ENCODE measurements around the gene NDUFAF5.

Gene NDUFAF5

GRCh38 chr20:13793001-13793400 is 8.2 kb downstream of the NDUFAF5 start:
- H3K27ac Mint-ChIP-seq = no peak overlapping the region
- peaks cover 91% of the 10 kb centered on the region for H3K36me3 Mint-ChIP-seq

GRCh38 chr20:13794667-13795066 is 9.8 kb downstream of the NDUFAF5 start:
- H3K4me1 Mint-ChIP-seq = peaks cover 16% of the 10 kb centered on the region
- no peak overlapping the region for H3K27ac Mint-ChIP-seq
- peaks cover 91% of the 10 kb centered on the region for H3K36me3 Mint-ChIP-seq
- ATAC-seq (no peak), DNase-seq (ENCODE audit: low spot score in 2 of 2) (no peak)
- H3K4me3 Mint-ChIP-seq = no peak overlapping the region
- no peaks in the 10 kb centered on the region for H3K9me3 Mint-ChIP-seq

More at GRCh38 chr20:13793001-13793400, 8.2 kb downstream of the NDUFAF5 start:
- no peak overlapping the region for H3K4me3 Mint-ChIP-seq
- DNase-seq (ENCODE audit: low spot score in 2 of 2) = no peak
- no peak for ATAC-seq
- H3K4me1 Mint-ChIP-seq = peaks cover 17% of the 10 kb centered on the region
- H3K9me3 Mint-ChIP-seq = no peaks in the 10 kb centered on the region

- Mint-ChIP-seq H3K9me3 (no peaks in the 10 kb centered on the region), H3K4me1 (no peaks in the 10 kb centered on the region), H3K4me3 (no peak overlapping the region), H3K27ac (no peak overlapping the region), H3K36me3 (peaks cover 99% of the 10 kb centered on the region)
- DNase-seq (ENCODE audit: low spot score in 2 of 2) (no peak), ATAC-seq (no peak)
Observed at GRCh38 chr20:13799040-13799439, 14.2 kb downstream of the NDUFAF5 start.

- Mint-ChIP-seq H3K36me3 (peaks cover 99% of the 10 kb centered on the region), H3K4me1 (no peaks in the 10 kb centered on the region), H3K4me3 (no peak overlapping the region), H3K9me3 (no peaks in the 10 kb centered on the region), H3K27ac (peak overlapping the region; percentile 8)
- no peak for DNase-seq (ENCODE audit: low spot score in 2 of 2)
- ATAC-seq = no peak
Observed at GRCh38 chr20:13799974-13800373, 15.1 kb downstream of the NDUFAF5 start.

GRCh38 chr20:13800728-13801134 is 15.9 kb downstream of the NDUFAF5 start:
- H3K9me3 Mint-ChIP-seq = no peaks in the 10 kb centered on the region
- ATAC-seq (no peak), DNase-seq (ENCODE audit: low spot score in 2 of 2) (no peak)
- no peak overlapping the region for H3K4me3 Mint-ChIP-seq
- H3K27ac Mint-ChIP-seq = no peak overlapping the region
- no peaks in the 10 kb centered on the region for H3K4me1 Mint-ChIP-seq
- peaks cover 99% of the 10 kb centered on the region for H3K36me3 Mint-ChIP-seq

- DNase-seq (ENCODE audit: low spot score in 2 of 2) (no peak), ATAC-seq (no peak)
- Mint-ChIP-seq H3K4me1 (no peaks in the 10 kb centered on the region), H3K36me3 (peaks cover 29% of the 10 kb centered on the region), H3K27ac (no peak overlapping the region), H3K4me3 (no peak overlapping the region), H3K9me3 (no peaks in the 10 kb centered on the region)
Observed at GRCh38 chr20:13809373-13809772, 24.5 kb downstream of the NDUFAF5 start.

GRCh38 chr20:13809855-13810254 is 25.0 kb downstream of the NDUFAF5 start:
- no peak overlapping the region for H3K27ac Mint-ChIP-seq
- H3K36me3 Mint-ChIP-seq = peaks cover 29% of the 10 kb centered on the region
- H3K9me3 Mint-ChIP-seq = no peaks in the 10 kb centered on the region
- ATAC-seq = no peak
- no peak for DNase-seq (ENCODE audit: low spot score in 2 of 2)
- H3K4me1 Mint-ChIP-seq = no peaks in the 10 kb centered on the region
- no peak overlapping the region for H3K4me3 Mint-ChIP-seq

GRCh38 chr20:13810446-13810845 is 25.6 kb downstream of the NDUFAF5 start:
- DNase-seq (ENCODE audit: low spot score in 2 of 2) = no peak
- Mint-ChIP-seq H3K9me3 (no peaks in the 10 kb centered on the region), H3K4me1 (no peaks in the 10 kb centered on the region), H3K27ac (no peak overlapping the region), H3K4me3 (no peak overlapping the region), H3K36me3 (peaks cover 28% of the 10 kb centered on the region)
- no peak for ATAC-seq

GRCh38 chr20:13813910-13814309 is 29.1 kb downstream of the NDUFAF5 start:
- ATAC-seq (no peak), DNase-seq (ENCODE audit: low spot score in 2 of 2) (no peak)
- no peaks in the 10 kb centered on the region for H3K9me3 Mint-ChIP-seq
- no peak overlapping the region for H3K27ac Mint-ChIP-seq
- H3K4me1 Mint-ChIP-seq = peaks cover 6% of the 10 kb centered on the region
- no peak overlapping the region for H3K4me3 Mint-ChIP-seq
- peaks cover 60% of the 10 kb centered on the region for H3K36me3 Mint-ChIP-seq

GRCh38 chr20:13814672-13815071 is 29.8 kb downstream of the NDUFAF5 start:
- Mint-ChIP-seq H3K4me3 (no peak overlapping the region), H3K9me3 (no peaks in the 10 kb centered on the region), H3K36me3 (peaks cover 61% of the 10 kb centered on the region), H3K4me1 (peaks cover 6% of the 10 kb centered on the region), H3K27ac (no peak overlapping the region)
- ATAC-seq (no peak), DNase-seq (ENCODE audit: low spot score in 2 of 2) (no peak)

GRCh38 chr20:13816757-13817156 is 31.9 kb downstream of the NDUFAF5 start:
- Mint-ChIP-seq H3K9me3 (no peaks in the 10 kb centered on the region), H3K27ac (peak overlapping the region; percentile 61), H3K36me3 (peaks cover 61% of the 10 kb centered on the region), H3K4me3 (no peak overlapping the region), H3K4me1 (peaks cover 6% of the 10 kb centered on the region)
- DNase-seq (ENCODE audit: low spot score in 2 of 2) (no peak), ATAC-seq (peak; percentile 40)

GRCh38 chr20:13817342-13817741 is 32.5 kb downstream of the NDUFAF5 start:
- no peak for DNase-seq (ENCODE audit: low spot score in 2 of 2)
- Mint-ChIP-seq H3K4me3 (no peak overlapping the region), H3K27ac (peak overlapping the region; percentile 61), H3K9me3 (no peaks in the 10 kb centered on the region), H3K4me1 (peaks cover 6% of the 10 kb centered on the region), H3K36me3 (peaks cover 61% of the 10 kb centered on the region)
- no peak for ATAC-seq

- ATAC-seq (peak; percentile 70), DNase-seq (ENCODE audit: low spot score in 2 of 2) (no peak)
- H3K27ac Mint-ChIP-seq = no peak overlapping the region
- H3K4me1 Mint-ChIP-seq = peaks cover 6% of the 10 kb centered on the region
- H3K36me3 Mint-ChIP-seq = peaks cover 40% of the 10 kb centered on the region
- no peaks in the 10 kb centered on the region for H3K9me3 Mint-ChIP-seq
- no peak overlapping the region for H3K4me3 Mint-ChIP-seq
Observed at GRCh38 chr20:13819885-13820645, 35.2 kb downstream of the NDUFAF5 start.

GRCh38 chr20:13821876-13822275 is 37.0 kb downstream of the NDUFAF5 start:
- Mint-ChIP-seq H3K27ac (no peak overlapping the region), H3K4me1 (peaks cover 6% of the 10 kb centered on the region), H3K36me3 (peaks cover 22% of the 10 kb centered on the region), H3K4me3 (no peak overlapping the region), H3K9me3 (no peaks in the 10 kb centered on the region)
- ATAC-seq = no peak
- DNase-seq (ENCODE audit: low spot score in 2 of 2) = no peak

- ATAC-seq (no peak), DNase-seq (ENCODE audit: low spot score in 2 of 2) (no peak)
- Mint-ChIP-seq H3K36me3 (peaks cover 16% of the 10 kb centered on the region), H3K4me3 (no peak overlapping the region), H3K9me3 (no peaks in the 10 kb centered on the region), H3K4me1 (peaks cover 5% of the 10 kb centered on the region), H3K27ac (no peak overlapping the region)
Observed at GRCh38 chr20:13822459-13822858, 37.6 kb downstream of the NDUFAF5 start.

GRCh38 chr20:13824459-13824858 is 39.6 kb downstream of the NDUFAF5 start:
- Mint-ChIP-seq H3K36me3 (no peaks in the 10 kb centered on the region), H3K9me3 (no peaks in the 10 kb centered on the region), H3K4me1 (no peaks in the 10 kb centered on the region), H3K27ac (no peak overlapping the region), H3K4me3 (no peak overlapping the region)
- no peak for ATAC-seq
- no peak for DNase-seq (ENCODE audit: low spot score in 2 of 2)
